Hematopoietic multipotent progenitor cell treated with erythropoietin and hydrocortisone succinate and interleukin-3 and kit ligand, for 4 days (in vitro differentiated cells): ENCODE results near the gene IL16.

Experiments
- DNase-seq: peaks from one replicate; pipeline ENCODE4 v3.0.0-alpha.2; 2015

The IL16 gene

GRCh38 chr15:81209635-81210034 lies 13.0 kb downstream of the IL16 start:
- DNase-seq = no peak

GRCh38 chr15:81211376-81211775 lies 14.7 kb downstream of the IL16 start:
- DNase-seq = no peak

GRCh38 chr15:81213982-81214381 lies 17.3 kb downstream of the IL16 start:
- no peak for DNase-seq

GRCh38 chr15:81215531-81215930 lies 18.9 kb downstream of the IL16 start:
- no peak for DNase-seq

GRCh38 chr15:81215983-81216382 lies 19.3 kb downstream of the IL16 start:
- DNase-seq = no peak

GRCh38 chr15:81216422-81216821 lies 19.7 kb downstream of the IL16 start:
- DNase-seq = no peak

- DNase-seq = no peak
These were observed 24.8 kb downstream of the IL16 start for GRCh38 chr15:81221449-81221848.

GRCh38 chr15:81222007-81222406 lies 25.3 kb downstream of the IL16 start:
- no peak for DNase-seq

GRCh38 chr15:81223346-81223971 lies 26.8 kb downstream of the IL16 start:
- no peak for DNase-seq

GRCh38 chr15:81224232-81224631 lies 27.6 kb downstream of the IL16 start:
- DNase-seq = no peak

- no peak for DNase-seq
These were observed 28.5 kb downstream of the IL16 start for GRCh38 chr15:81225161-81225671.

GRCh38 chr15:81227716-81228115 lies 31.0 kb downstream of the IL16 start:
- no peak for DNase-seq

- DNase-seq = no peak
These were observed 32.9 kb downstream of the IL16 start for GRCh38 chr15:81229586-81229985.

GRCh38 chr15:81235276-81236123 lies 38.8 kb downstream of the IL16 start:
- DNase-seq = no peak

- DNase-seq = no peak
These were observed 42.5 kb downstream of the IL16 start for GRCh38 chr15:81239190-81239589.

GRCh38 chr15:81242778-81243177 lies 46.1 kb downstream of the IL16 start:
- DNase-seq = no peak

GRCh38 chr15:81244306-81244705 lies 47.6 kb downstream of the IL16 start:
- DNase-seq = peak; percentile 70

- DNase-seq = no peak
These were observed 57.2 kb downstream of the IL16 start for GRCh38 chr15:81253846-81254245.

- DNase-seq = no peak
These were observed 57.7 kb downstream of the IL16 start for GRCh38 chr15:81254277-81254915.

- DNase-seq = no peak
These were observed 58.2 kb downstream of the IL16 start for GRCh38 chr15:81254916-81255290.

- DNase-seq = no peak
These were observed 58.8 kb downstream of the IL16 start for GRCh38 chr15:81255315-81255957.

- no peak for DNase-seq
These were observed 59.3 kb downstream of the IL16 start for GRCh38 chr15:81255958-81256320.

- peak; percentile 72 for DNase-seq
These were observed 60.2 kb downstream of the IL16 start for GRCh38 chr15:81256916-81257315.
